Erythroblast (primary cell): ENCODE measurements around the gene PARK7.
A peak's percentile ranks its signal among the peaks of the same experiment; 100 is the strongest.

Experiments used
- GATA1 ChIP-seq: IDR thresholded peaks from 2 replicates; pipeline ENCODE4 v1.6.1; 2011; ENCODE audit warnings: low read depth, mild to moderate bottlenecking, control low read depth, low read length, moderate library complexity
- POLR2A ChIP-seq: IDR thresholded peaks from 2 replicates; pipeline ENCODE4 v1.6.1; 2011; ENCODE audit warnings: mild to moderate bottlenecking, low read length

- TF ChIP-seq POLR2A (peak; percentile 6), GATA1 (no peak)
These were observed 61.9 kb downstream of the PARK7 start for GRCh38 chr1:8023287-8023994.
